ENCODE results near the gene DNM3.

- TF ChIP-seq EZH2 (IDR thresholded peaks at IDR 0.05; ENCODE audit: borderline replicate concordance, insufficient read depth, low read depth, low read length, poor library complexity, severe bottlenecking) = no peak
- TF ChIP-seq CTCF (IDR thresholded peaks at IDR 0.05) = no peak
Observed at GRCh38 chr1:172341697-172342096, 500.4 kb downstream of the DNM3 start.
